ENCODE results near the gene ADAP1. TPM values are rescaled to one million over a fixed set of nuclear protein-coding genes. Genes with fewer than 3 reads are reported as not detected.
A peak's percentile ranks its signal among the peaks of the same experiment; 100 is the strongest.

Gene ADAP1
- total and polyA plus RNA-seq, 2 of the 13 experiments (the other 11 are each of a cell fraction or from before 2014, with no cell fraction given): 10.5 to 24.6 TPM

DNA sequence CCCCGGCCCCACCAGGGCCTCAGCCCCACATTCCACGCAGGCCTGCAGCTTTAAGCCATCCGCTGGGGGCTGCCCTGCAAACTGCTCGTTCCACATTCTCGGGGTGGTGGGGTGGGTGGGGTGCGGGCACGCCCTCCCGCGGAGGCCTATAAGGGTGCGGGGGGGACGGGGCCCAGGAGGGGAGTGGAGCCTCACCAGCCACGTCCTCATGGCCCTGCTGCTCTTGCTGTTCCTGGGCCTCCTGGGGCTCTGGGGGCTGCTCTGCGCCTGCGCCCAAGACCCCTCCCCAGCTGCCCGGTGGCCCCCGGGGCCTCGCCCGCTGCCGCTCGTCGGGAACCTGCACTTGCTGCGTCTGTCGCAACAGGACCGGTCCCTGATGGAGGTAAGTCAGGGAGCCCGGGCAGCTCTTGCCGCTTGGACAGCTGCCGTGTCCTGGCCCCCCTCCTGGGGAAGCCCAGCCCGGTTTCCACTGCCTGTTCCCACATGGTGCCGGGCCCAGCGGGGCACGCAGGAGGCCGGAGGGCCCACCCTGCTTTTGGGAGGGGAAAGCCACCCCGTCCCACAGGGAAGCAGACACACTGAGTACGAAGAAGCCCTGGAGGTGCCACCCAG lies 28.6 kb upstream of the ADAP1 start, which contains the start of gene CYP2W1 (continued):
- TF ChIP-seq, protein P1, sequence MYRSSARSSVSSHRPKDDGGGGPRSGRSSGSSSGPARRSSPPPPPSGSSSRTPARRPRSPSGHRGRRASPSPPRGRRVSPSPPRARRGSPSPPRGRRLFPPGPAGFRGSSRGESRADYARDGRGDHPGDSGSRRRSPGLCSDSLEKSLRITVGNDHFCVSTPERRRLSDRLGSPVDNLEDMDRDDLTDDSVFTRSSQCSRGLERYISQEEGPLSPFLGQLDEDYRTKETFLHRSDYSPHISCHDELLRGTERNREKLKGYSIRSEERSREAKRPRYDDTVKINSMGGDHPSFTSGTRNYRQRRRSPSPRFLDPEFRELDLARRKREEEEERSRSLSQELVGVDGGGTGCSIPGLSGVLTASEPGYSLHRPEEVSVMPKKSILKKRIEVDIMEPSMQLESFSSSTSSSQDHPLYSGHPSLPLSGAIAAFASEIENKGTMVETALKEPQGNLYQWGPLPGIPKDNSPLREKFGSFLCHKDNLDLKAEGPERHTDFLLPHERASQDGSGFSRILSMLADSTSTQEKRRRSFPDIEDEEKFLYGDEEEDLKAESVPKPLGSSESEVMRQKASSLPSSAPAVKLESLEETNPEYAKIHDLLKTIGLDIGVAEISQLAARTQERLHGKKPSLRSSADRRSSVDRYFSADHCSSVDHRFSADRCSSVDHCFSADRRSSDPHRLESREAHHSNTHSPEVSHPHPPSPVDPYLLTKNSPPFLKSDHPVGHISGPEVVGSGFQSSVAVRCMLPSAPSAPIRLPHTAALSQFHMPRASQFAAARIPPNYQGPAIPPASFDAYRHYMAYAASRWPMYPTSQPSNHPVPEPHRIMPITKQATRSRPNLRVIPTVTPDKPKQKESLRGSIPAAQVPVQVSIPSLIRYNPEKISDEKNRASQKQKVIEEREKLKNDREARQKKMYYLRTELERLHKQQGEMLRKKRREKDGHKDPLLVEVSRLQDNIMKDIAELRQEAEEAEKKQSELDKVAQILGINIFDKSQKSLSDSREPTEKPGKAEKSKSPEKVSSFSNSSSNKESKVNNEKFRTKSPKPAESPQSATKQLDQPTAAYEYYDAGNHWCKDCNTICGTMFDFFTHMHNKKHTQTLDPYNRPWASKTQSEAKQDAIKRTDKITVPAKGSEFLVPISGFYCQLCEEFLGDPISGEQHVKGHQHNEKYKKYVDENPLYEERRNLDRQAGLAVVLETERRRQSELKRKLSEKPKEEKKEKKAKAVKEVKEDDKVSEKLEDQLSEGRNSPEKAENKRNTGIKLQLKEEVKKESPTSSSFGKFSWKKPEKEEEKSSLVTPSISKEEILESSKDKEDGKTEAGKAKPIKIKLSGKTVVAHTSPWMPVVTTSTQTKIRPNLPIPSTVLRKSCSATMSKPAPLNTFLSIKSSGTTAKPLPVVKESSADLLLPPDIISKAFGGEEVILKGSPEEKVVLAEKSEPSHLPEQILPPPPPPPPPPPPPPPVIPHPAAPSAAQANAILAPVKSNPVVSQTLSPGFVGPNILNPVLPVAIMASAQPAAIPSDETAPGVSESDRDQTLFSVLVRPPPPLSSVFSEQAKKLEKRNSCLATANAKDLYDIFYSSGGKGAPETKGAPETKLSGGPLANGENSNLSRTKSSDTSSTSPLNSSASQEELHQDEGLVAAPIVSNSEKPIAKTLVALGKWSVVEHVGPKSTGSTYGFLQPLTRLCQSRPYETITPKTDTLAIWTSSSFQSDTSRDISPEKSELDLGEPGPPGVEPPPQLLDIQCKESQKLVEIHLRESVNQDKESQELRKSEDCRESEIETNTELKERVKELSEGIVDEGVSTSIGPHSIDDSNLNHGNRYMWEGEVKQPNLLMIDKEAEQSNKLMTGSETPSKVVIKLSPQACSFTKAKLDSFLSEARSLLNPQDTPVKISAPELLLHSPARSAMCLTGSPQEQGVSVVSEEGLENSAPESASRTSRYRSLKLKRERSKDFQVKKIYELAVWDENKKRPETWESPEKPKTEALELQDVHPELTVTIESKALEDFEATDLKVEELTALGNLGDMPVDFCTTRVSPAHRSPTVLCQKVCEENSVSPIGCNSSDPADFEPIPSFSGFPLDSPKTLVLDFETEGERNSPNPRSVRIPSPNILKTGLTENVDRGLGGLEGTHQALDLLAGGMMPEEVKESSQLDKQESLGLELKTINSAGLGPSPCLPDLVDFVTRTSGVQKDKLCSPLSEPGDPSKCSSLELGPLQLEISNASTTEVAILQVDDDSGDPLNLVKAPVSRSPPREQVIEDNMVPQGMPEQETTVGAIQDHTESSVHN (CRISPR knock-in tag; IDR thresholded peaks at IDR 0.05): no peak
- TF ChIP-seq AHR (CRISPR knock-in tag; IDR thresholded peaks at IDR 0.05): peak; percentile 49; the same call in 1 of the 2 replicates
- TF ChIP-seq CBX5 (CRISPR knock-in tag; IDR thresholded peaks at IDR 0.05; ENCODE audit: borderline replicate concordance): no peak
- no peak for TF ChIP-seq FIP1L1 (IDR thresholded peaks at IDR 0.05; ENCODE audit: borderline replicate concordance, insufficient read depth, low read depth, low read length)
- no peak for TF ChIP-seq MYNN (CRISPR knock-in tag; IDR thresholded peaks at IDR 0.05; ENCODE audit: low read depth)
- TF ChIP-seq ZNF607 (CRISPR knock-in tag; IDR thresholded peaks at IDR 0.05; ENCODE audit: borderline replicate concordance): peak; percentile 86
- TF ChIP-seq, protein P2, sequence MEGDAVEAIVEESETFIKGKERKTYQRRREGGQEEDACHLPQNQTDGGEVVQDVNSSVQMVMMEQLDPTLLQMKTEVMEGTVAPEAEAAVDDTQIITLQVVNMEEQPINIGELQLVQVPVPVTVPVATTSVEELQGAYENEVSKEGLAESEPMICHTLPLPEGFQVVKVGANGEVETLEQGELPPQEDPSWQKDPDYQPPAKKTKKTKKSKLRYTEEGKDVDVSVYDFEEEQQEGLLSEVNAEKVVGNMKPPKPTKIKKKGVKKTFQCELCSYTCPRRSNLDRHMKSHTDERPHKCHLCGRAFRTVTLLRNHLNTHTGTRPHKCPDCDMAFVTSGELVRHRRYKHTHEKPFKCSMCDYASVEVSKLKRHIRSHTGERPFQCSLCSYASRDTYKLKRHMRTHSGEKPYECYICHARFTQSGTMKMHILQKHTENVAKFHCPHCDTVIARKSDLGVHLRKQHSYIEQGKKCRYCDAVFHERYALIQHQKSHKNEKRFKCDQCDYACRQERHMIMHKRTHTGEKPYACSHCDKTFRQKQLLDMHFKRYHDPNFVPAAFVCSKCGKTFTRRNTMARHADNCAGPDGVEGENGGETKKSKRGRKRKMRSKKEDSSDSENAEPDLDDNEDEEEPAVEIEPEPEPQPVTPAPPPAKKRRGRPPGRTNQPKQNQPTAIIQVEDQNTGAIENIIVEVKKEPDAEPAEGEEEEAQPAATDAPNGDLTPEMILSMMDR (CRISPR knock-in tag; IDR thresholded peaks at IDR 0.05): peak; percentile 38; the same call in 1 of the 2 replicates
- TF ChIP-seq, protein P3, sequence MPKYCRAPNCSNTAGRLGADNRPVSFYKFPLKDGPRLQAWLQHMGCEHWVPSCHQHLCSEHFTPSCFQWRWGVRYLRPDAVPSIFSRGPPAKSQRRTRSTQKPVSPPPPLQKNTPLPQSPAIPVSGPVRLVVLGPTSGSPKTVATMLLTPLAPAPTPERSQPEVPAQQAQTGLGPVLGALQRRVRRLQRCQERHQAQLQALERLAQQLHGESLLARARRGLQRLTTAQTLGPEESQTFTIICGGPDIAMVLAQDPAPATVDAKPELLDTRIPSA (CRISPR knock-in tag; IDR thresholded peaks at IDR 0.05; ENCODE audit: borderline replicate concordance): no peak
- TF ChIP-seq, protein P4, sequence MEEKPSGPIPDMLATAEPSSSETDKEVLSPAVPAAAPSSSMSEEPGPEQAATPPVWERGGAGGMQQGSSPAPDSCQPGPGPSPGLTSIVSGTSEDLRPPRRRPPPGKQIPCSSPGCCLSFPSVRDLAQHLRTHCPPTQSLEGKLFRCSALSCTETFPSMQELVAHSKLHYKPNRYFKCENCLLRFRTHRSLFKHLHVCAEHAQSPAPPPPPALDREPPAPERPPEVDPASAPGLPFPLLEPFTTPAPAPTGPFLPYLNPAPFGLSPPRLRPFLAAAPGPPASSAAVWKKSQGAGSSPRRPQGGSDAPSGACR (CRISPR knock-in tag; IDR thresholded peaks at IDR 0.05): peak; percentile 56
- TF ChIP-seq ZNF235 (CRISPR knock-in tag; IDR thresholded peaks at IDR 0.05; ENCODE audit: borderline replicate concordance): no peak
- TF ChIP-seq, protein P5, sequence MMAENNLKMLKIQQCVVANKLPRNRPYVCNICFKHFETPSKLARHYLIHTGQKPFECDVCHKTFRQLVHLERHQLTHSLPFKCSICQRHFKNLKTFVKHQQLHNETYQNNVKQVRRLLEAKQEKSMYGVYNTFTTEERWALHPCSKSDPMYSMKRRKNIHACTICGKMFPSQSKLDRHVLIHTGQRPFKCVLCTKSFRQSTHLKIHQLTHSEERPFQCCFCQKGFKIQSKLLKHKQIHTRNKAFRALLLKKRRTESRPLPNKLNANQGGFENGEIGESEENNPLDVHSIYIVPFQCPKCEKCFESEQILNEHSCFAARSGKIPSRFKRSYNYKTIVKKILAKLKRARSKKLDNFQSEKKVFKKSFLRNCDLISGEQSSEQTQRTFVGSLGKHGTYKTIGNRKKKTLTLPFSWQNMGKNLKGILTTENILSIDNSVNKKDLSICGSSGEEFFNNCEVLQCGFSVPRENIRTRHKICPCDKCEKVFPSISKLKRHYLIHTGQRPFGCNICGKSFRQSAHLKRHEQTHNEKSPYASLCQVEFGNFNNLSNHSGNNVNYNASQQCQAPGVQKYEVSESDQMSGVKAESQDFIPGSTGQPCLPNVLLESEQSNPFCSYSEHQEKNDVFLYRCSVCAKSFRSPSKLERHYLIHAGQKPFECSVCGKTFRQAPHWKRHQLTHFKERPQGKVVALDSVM (CRISPR knock-in tag; IDR thresholded peaks at IDR 0.05): no peak
- TF ChIP-seq, protein P6, sequence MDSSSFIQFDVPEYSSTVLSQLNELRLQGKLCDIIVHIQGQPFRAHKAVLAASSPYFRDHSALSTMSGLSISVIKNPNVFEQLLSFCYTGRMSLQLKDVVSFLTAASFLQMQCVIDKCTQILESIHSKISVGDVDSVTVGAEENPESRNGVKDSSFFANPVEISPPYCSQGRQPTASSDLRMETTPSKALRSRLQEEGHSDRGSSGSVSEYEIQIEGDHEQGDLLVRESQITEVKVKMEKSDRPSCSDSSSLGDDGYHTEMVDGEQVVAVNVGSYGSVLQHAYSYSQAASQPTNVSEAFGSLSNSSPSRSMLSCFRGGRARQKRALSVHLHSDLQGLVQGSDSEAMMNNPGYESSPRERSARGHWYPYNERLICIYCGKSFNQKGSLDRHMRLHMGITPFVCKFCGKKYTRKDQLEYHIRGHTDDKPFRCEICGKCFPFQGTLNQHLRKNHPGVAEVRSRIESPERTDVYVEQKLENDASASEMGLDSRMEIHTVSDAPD (CRISPR knock-in tag; IDR thresholded peaks at IDR 0.05): peak; percentile 59; the same call in 1 of the 2 replicates
- peak; percentile 58; the same call in 1 of the 2 replicates for TF ChIP-seq KMT2B (CRISPR knock-in tag; IDR thresholded peaks at IDR 0.05)
